GM18502 (cell line): Measurements from ENCODE around the gene GPR42.

ENCODE experiments used
- ATAC-seq: cut with Tn5 transposase; IDR thresholded peaks from one replicate; pipeline ENCODE4 v1.9.1; 2021; ENCODE audit warnings: mild to moderate bottlenecking; ENCODE audit not compliant: unreplicated experiment, poor library complexity

The GPR42 gene

GRCh38 chr19:35417713-35418534 lies 47.1 kb downstream of the GPR42 start:
- no peak for ATAC-seq

- no peak for ATAC-seq
Observed at GRCh38 chr19:35419046-35419445, 48.2 kb downstream of the GPR42 start.

DNA sequence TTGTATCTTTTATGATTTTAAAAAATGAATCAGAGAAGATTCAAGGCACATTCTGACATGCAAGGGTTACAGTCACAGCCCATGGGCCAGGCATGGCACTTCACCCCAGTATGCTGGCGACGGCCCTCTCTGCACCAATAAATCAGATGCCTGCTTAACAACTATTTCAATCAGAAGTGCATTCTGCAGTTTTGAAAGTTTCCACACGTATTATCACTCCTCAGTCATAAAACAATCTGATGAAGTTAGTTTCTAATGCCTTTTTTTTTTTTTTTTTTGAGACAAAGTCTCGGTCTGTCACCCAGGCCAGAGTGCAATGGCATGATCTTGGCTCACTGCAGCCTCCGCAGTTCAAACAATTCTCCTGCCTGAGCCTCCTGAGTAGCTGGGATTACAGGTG lies 48.9 kb downstream of the GPR42 start:
- no peak for ATAC-seq

DNA sequence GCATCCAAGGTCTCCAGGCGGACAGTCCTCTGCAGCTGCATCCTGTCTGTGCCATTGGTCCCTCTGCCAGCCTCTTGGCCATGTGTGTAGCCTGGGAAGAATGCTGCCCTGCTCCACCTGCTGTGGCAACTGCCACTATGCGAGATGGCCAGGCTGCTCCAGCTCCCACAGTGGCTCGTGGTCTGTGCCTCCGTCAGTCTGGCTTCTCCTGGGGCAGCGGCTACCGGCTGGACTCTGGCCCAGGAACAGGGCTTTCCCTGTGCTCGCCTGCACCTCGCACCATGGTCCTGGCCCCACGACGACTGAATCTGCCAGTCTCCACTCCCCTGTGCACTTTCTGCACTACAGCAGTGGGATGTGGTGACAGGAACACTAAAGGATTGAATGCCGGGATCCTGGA lies 50.5 kb downstream of the GPR42 start:
- ATAC-seq = no peak
